Gastrocnemius medialis (tissue), 4 donors: ENCODE measurements around the gene ZBTB21.

ENCODE experiments used
- CTCF ChIP-seq, 5 experiments: fragments of 450-650 bp in 3 of 5; fragments of 200-600 bp in 2 of 5; sonication (generic) in 2 of 5; IDR thresholded peaks in 4 of 5; conservative IDR thresholded peaks in 1 of 5; 1 replicate in 4 of 5; 2 replicates in 1 of 5; pipeline ENCODE4 v1.5.1; 2016 to 2019; ENCODE audit warnings: antibody characterized with exemption in 5 of 5, mild to moderate bottlenecking in 3 of 5, moderate library complexity in 3 of 5
- POLR2A ChIP-seq, 2 donors: fragments of 450-650 bp; IDR thresholded peaks; one replicate each; pipeline ENCODE4 v1.6.1; 2017; ENCODE audit warnings: antibody characterized with exemption in 2 of 2, mild to moderate bottlenecking in 2 of 2, moderate library complexity in 2 of 2

GRCh38 chr21:42013376-42013775 lies 3.2 kb upstream of the ZBTB21 start:
- TF ChIP-seq POLR2A (IDR thresholded peaks at IDR 0.05) (no peak), CTCF (IDR thresholded peaks at IDR 0.05 in 4 of 5, conservative IDR thresholded peaks at IDR 0.05 in 1 of 5) (no peak)
